ENCODE measurements around the gene SOX10.

- TF ChIP-seq CTCF (IDR thresholded peaks at IDR 0.05) (no peak), POLR2A (IDR thresholded peaks at IDR 0.05) (no peak)
Measured at GRCh38 chr22:37970864-37971263, 13.5 kb downstream of the SOX10 start.
